Liver (tissue), 9 donors: Measurements from ENCODE around the gene LCORL. TPM values are rescaled to one million over a fixed set of nuclear protein-coding genes. Genes with fewer than 3 reads are reported as not detected.

ENCODE experiments used
- DNase-seq: peaks from one replicate; pipeline ENCODE4 v3.0.0-alpha.2; 2017; ENCODE audit warnings: low spot score
- H3K27ac ChIP-seq, 2 donors: one replicate each; pipeline ENCODE4 v1.7.0; 2013; ENCODE audit warnings: inconsistent platforms in 2 of 2, low read length in 2 of 2, control low read depth in 1 of 2, low read depth in 1 of 2, mild to moderate bottlenecking in 1 of 2
- H3K27me3 ChIP-seq, 4 donors: one replicate each; pipeline versions ENCODE4 v1.6.1 to v1.7.0; 2013; ENCODE audit warnings: low read length in 3 of 4, inconsistent platforms in 1 of 4, mild to moderate bottlenecking in 1 of 4, moderate library complexity in 1 of 4; ENCODE audit not compliant: control insufficient read depth in 4 of 4, insufficient read depth in 4 of 4
- H3K36me3 ChIP-seq, 4 donors: one replicate each; pipeline versions ENCODE4 v1.6.1 to v1.7.0; 2013; ENCODE audit warnings: low read length in 3 of 4, mild to moderate bottlenecking in 3 of 4, low read depth in 1 of 4, moderate library complexity in 1 of 4; ENCODE audit not compliant: control insufficient read depth in 4 of 4, insufficient read depth in 3 of 4
- H3K4me1 ChIP-seq, 4 donors: one replicate each; pipeline versions ENCODE4 v1.6.1 to v1.7.0; 2013; ENCODE audit warnings: low read length in 3 of 4, mild to moderate bottlenecking in 3 of 4, moderate library complexity in 1 of 4; ENCODE audit not compliant: control insufficient read depth in 4 of 4, insufficient read depth in 4 of 4
- H3K4me3 ChIP-seq, 3 donors: one replicate each; pipeline versions ENCODE4 v1.6.1 to v1.7.0; 2013; ENCODE audit warnings: low read length in 3 of 3, control low read depth in 1 of 3, low read depth in 1 of 3, mild to moderate bottlenecking in 1 of 3
- H3K9ac ChIP-seq, 2 donors: one replicate each; pipeline ENCODE4 v1.7.0; 2013; ENCODE audit warnings: low read length in 2 of 2, mild to moderate bottlenecking in 2 of 2, moderate library complexity in 2 of 2, control low read depth in 1 of 2, low read depth in 1 of 2
- H3K9me3 ChIP-seq, 4 donors: one replicate each; pipeline versions ENCODE4 v1.6.1 to v1.7.0; 2013; ENCODE audit warnings: low read length in 3 of 4; ENCODE audit not compliant: control insufficient read depth in 4 of 4
- EGR1 ChIP-seq, 2 donors: IDR thresholded peaks; 2 replicates each; pipeline ENCODE4 v1.6.1; 2016 to 2018; ENCODE audit warnings: antibody characterized with exemption in 2 of 2, low read depth in 2 of 2
- FOXA1 ChIP-seq: IDR thresholded peaks from 2 replicates; pipeline ENCODE4 v1.6.1; 2016; ENCODE audit warnings: antibody characterized with exemption
- FOXA2 ChIP-seq: IDR thresholded peaks from 2 replicates; pipeline ENCODE4 v1.6.1; 2016; ENCODE audit warnings: antibody characterized with exemption
- HNF4A ChIP-seq, 2 donors: conservative IDR thresholded peaks; 2 replicates each; pipeline ENCODE4 v1.6.1; 2016; ENCODE audit warnings: antibody characterized with exemption in 2 of 2, mild to moderate bottlenecking in 2 of 2
- HNF4G ChIP-seq: IDR thresholded peaks from 2 replicates; pipeline ENCODE4 v1.6.1; 2016; ENCODE audit warnings: antibody characterized with exemption
- JUND ChIP-seq, 2 donors: IDR thresholded peaks; 2 replicates each; pipeline ENCODE4 v1.6.1; 2016; ENCODE audit warnings: antibody characterized with exemption in 2 of 2
- NR2F2 ChIP-seq: IDR thresholded peaks from 2 replicates; pipeline ENCODE4 v1.6.1; 2016; ENCODE audit warnings: antibody characterized with exemption
- RAD21 ChIP-seq, 2 donors: IDR thresholded peaks; 2 replicates each; pipeline ENCODE4 v1.6.1; 2016; ENCODE audit warnings: antibody characterized with exemption in 2 of 2, mild to moderate bottlenecking in 2 of 2
- RXRA ChIP-seq, 2 donors: IDR thresholded peaks; 2 replicates each; pipeline ENCODE4 v1.6.1; 2017 to 2018; ENCODE audit warnings: antibody characterized with exemption in 2 of 2, mild to moderate bottlenecking in 1 of 2
- SP1 ChIP-seq: IDR thresholded peaks from 2 replicates; pipeline ENCODE4 v1.6.1; 2018; ENCODE audit warnings: antibody characterized with exemption, mild to moderate bottlenecking
- TAF1 ChIP-seq: conservative IDR thresholded peaks from 2 replicates; pipeline ENCODE4 v1.6.1; 2016; ENCODE audit warnings: antibody characterized with exemption, mild to moderate bottlenecking
- YY1 ChIP-seq: IDR thresholded peaks from 2 replicates; pipeline ENCODE4 v1.6.1; 2016; ENCODE audit warnings: antibody characterized with exemption, mild to moderate bottlenecking
- WGBS: extraction: QIAGEN DNeasy Blood & Tissue Kit; methylation state at CpG from one replicate; pipeline ENCODE4 v1.1.7; 2013; 5-methylcytosine and 5-hydroxymethylcytosine counted together
- polyA plus RNA-seq, 2 donors: library from polyadenylated mRNA; stranded (reverse) in 1 of 2; unstranded in 1 of 2; fragments of 200-250 nt in 1 of 2; fragments of >200 nt in 1 of 2; fragmentation: Nextera tagmentation in 1 of 2; extraction: Ambion mirVana in 1 of 2; gene quantifications; one replicate each; pipeline versions ENCODE4 v1.2.1 to v1.2.3, GENCODE V29; 2013 to 2015
- total RNA-seq, 2 donors: library from RNA; depleted of rRNA; stranded (reverse); fragments of >200 nt; gene quantifications; one replicate each; pipeline ENCODE4 v1.2.3, GENCODE V29; 2014
- TF ChIP-seq, protein P1 (sequence below): IDR thresholded peaks from 2 replicates; pipeline ENCODE4 v1.6.1; 2016; ENCODE audit warnings: antibody characterized with exemption
- TF ChIP-seq, protein P2 (sequence below): IDR thresholded peaks from 2 replicates; pipeline ENCODE4 v1.6.1; 2016; ENCODE audit warnings: antibody characterized with exemption, mild to moderate bottlenecking
- TF ChIP-seq, protein P3 (sequence below): IDR thresholded peaks from 2 replicates; pipeline ENCODE4 v1.6.1; 2016; ENCODE audit warnings: antibody characterized with exemption
- TF ChIP-seq, protein P4 (sequence below): fragments of 150-350 bp; IDR thresholded peaks from 2 replicates; pipeline ENCODE4 v1.5.1; 2017; ENCODE audit warnings: improper control_type of control experiment, low read depth, low read length; ENCODE audit not compliant: missing input control
- donor health status: healthy.
- donor health status: healthy.
- donor health status: healthy.
- donor health status: healthy.
- donor health status: healthy.

Gene LCORL
- total and polyA plus RNA-seq, 4 donors: 2.1 to 12.0 (median 6.5) TPM

DNA sequence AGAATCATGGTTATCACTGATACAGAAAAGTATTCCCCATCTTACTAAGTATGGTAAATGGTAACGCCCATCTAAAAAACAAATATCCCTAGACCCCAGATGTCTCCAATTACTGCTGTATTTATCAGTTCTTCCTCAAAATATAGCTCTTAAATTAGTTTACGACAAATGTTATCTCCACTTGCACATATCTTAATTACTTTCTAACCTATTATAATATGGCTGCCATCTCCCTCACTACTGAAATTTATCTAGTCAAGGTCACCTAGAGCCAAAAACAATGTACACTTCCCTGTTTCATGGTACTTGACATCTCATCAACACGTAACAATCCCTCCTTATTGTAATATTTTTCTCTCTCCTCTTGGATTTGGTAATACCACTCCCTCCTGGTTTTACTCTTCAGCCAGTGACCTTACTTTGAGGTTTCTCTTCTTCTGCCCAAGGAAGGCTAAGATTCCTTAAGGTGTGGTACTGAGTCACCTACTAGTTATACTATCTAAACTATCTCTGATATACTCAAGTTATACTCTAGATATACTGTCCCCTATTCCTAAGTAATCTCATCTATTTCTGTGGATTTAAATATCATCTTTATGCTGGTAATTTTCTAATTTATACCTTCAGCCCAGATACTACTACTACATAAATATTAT lies 8.6 kb downstream of the LCORL start:
- 91% methylated on average over 3 of the region's 3 CpGs for WGBS
- Histone ChIP-seq H3K4me3 (no peak overlapping the region), H3K27me3 (no peaks in the 10 kb centered on the region), H3K4me1 (no peaks in the 10 kb centered on the region), H3K9ac (no peak overlapping the region), H3K27ac (no peak overlapping the region), H3K36me3 (no peaks in the 10 kb centered on the region), H3K9me3 (no peaks in the 10 kb centered on the region)
- DNase-seq: no peak
- no peak for TF ChIP-seq HNF4A (conservative IDR thresholded peaks at IDR 0.05)
- TF ChIP-seq HNF4G: no peak
- no peak for TF ChIP-seq NR2F2
- no peak for TF ChIP-seq FOXA1
- TF ChIP-seq TAF1: no peak
- TF ChIP-seq, protein P1, sequence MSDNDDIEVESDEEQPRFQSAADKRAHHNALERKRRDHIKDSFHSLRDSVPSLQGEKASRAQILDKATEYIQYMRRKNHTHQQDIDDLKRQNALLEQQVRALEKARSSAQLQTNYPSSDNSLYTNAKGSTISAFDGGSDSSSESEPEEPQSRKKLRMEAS: no peak
- TF ChIP-seq RXRA (IDR thresholded peaks at IDR 0.05): no peak
- TF ChIP-seq, protein P2, sequence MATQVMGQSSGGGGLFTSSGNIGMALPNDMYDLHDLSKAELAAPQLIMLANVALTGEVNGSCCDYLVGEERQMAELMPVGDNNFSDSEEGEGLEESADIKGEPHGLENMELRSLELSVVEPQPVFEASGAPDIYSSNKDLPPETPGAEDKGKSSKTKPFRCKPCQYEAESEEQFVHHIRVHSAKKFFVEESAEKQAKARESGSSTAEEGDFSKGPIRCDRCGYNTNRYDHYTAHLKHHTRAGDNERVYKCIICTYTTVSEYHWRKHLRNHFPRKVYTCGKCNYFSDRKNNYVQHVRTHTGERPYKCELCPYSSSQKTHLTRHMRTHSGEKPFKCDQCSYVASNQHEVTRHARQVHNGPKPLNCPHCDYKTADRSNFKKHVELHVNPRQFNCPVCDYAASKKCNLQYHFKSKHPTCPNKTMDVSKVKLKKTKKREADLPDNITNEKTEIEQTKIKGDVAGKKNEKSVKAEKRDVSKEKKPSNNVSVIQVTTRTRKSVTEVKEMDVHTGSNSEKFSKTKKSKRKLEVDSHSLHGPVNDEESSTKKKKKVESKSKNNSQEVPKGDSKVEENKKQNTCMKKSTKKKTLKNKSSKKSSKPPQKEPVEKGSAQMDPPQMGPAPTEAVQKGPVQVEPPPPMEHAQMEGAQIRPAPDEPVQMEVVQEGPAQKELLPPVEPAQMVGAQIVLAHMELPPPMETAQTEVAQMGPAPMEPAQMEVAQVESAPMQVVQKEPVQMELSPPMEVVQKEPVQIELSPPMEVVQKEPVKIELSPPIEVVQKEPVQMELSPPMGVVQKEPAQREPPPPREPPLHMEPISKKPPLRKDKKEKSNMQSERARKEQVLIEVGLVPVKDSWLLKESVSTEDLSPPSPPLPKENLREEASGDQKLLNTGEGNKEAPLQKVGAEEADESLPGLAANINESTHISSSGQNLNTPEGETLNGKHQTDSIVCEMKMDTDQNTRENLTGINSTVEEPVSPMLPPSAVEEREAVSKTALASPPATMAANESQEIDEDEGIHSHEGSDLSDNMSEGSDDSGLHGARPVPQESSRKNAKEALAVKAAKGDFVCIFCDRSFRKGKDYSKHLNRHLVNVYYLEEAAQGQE: no peak
- no peak for TF ChIP-seq FOXA2
- no peak for TF ChIP-seq SP1
- TF ChIP-seq EGR1 (IDR thresholded peaks at IDR 0.05; ENCODE audit: low read depth in 2 of 2): no peak

DNA sequence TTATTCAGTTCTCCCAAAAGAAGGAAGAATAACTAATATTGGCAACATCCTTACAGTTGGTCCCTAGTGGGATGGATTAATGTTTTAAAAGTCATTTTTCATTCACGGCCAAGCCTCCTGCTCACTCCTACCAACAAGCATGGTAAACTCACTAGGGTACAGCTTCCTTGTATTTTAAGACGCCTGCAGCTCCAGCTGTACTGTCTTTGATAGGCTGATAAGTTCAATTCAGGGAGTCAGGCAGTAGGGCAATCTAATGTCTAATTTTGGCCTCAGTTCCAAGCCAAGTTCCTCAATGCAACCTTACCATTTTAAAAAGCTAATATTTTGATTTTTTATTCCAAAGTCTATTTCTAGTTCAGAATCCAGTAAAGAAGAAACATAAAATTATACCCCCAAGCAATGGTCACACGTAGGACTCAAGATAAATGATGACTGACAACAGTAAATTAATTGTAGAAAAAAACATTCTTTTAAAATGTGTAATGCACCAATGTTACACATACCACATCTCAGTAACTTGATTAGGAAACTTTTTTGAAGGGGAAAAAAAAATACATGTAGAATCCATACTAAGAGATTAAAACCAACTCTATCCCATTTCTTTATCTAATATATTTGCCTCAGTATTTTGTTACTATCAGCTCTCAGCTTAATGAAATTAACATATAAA lies 9.3 kb downstream of the LCORL start:
- no peaks in the 10 kb centered on the region for H3K27me3 ChIP-seq
- H3K4me3 ChIP-seq: no peak overlapping the region
- H3K9ac ChIP-seq: no peak overlapping the region
- H3K9me3 ChIP-seq: no peaks in the 10 kb centered on the region
- no peaks in the 10 kb centered on the region for H3K4me1 ChIP-seq
- 88% methylated on average over 3 of the region's 3 CpGs for WGBS
- H3K36me3 ChIP-seq: no peaks in the 10 kb centered on the region
- TF ChIP-seq RXRA (IDR thresholded peaks at IDR 0.05) (no peak), JUND (IDR thresholded peaks at IDR 0.05) (no peak), YY1 (no peak), EGR1 (IDR thresholded peaks at IDR 0.05; ENCODE audit: low read depth in 2 of 2) (no peak), HNF4A (conservative IDR thresholded peaks at IDR 0.05) (no peak), TAF1 (no peak), FOXA2 (no peak), HNF4G (no peak), NR2F2 (no peak), RAD21 (IDR thresholded peaks at IDR 0.05) (no peak)
- TF ChIP-seq, protein P3, sequence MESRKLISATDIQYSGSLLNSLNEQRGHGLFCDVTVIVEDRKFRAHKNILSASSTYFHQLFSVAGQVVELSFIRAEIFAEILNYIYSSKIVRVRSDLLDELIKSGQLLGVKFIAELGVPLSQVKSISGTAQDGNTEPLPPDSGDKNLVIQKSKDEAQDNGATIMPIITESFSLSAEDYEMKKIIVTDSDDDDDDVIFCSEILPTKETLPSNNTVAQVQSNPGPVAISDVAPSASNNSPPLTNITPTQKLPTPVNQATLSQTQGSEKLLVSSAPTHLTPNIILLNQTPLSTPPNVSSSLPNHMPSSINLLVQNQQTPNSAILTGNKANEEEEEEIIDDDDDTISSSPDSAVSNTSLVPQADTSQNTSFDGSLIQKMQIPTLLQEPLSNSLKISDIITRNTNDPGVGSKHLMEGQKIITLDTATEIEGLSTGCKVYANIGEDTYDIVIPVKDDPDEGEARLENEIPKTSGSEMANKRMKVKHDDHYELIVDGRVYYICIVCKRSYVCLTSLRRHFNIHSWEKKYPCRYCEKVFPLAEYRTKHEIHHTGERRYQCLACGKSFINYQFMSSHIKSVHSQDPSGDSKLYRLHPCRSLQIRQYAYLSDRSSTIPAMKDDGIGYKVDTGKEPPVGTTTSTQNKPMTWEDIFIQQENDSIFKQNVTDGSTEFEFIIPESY: no peak
- TF ChIP-seq, protein P2: no peak
- TF ChIP-seq, protein P4, sequence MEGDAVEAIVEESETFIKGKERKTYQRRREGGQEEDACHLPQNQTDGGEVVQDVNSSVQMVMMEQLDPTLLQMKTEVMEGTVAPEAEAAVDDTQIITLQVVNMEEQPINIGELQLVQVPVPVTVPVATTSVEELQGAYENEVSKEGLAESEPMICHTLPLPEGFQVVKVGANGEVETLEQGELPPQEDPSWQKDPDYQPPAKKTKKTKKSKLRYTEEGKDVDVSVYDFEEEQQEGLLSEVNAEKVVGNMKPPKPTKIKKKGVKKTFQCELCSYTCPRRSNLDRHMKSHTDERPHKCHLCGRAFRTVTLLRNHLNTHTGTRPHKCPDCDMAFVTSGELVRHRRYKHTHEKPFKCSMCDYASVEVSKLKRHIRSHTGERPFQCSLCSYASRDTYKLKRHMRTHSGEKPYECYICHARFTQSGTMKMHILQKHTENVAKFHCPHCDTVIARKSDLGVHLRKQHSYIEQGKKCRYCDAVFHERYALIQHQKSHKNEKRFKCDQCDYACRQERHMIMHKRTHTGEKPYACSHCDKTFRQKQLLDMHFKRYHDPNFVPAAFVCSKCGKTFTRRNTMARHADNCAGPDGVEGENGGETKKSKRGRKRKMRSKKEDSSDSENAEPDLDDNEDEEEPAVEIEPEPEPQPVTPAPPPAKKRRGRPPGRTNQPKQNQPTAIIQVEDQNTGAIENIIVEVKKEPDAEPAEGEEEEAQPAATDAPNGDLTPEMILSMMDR: no peak
- H3K27ac ChIP-seq: no peak overlapping the region
- no peak for DNase-seq
